Measurements from ENCODE around the gene MRC2.
A peak's percentile ranks its signal among the peaks of the same experiment; 100 is the strongest.

Gene MRC2

GRCh38 chr17:62631936-62632924, 4.8 kb downstream of the MRC2 start:
- DNase-seq (ENCODE audit: low read depth) = no peak

GRCh38 chr17:62637809-62638208, 10.3 kb downstream of the MRC2 start:
- DNase-seq (ENCODE audit: low read depth) = no peak

GRCh38 chr17:62641153-62641552, 13.7 kb downstream of the MRC2 start:
- DNase-seq (ENCODE audit: low read depth) = no peak

- DNase-seq (ENCODE audit: low read depth) = no peak
Observed at GRCh38 chr17:62641951-62642350, 14.5 kb downstream of the MRC2 start.

GRCh38 chr17:62643496-62643895, 16.0 kb downstream of the MRC2 start:
- no peak for DNase-seq (ENCODE audit: low read depth)

GRCh38 chr17:62644487-62645173, 17.2 kb downstream of the MRC2 start:
- no peak for DNase-seq (ENCODE audit: low read depth)

- DNase-seq (ENCODE audit: low read depth) = no peak
Observed at GRCh38 chr17:62648251-62648955, 20.9 kb downstream of the MRC2 start.

GRCh38 chr17:62648956-62649294, 21.5 kb downstream of the MRC2 start:
- DNase-seq (ENCODE audit: low read depth) = no peak

GRCh38 chr17:62649570-62649969, 22.1 kb downstream of the MRC2 start:
- DNase-seq (ENCODE audit: low read depth) = no peak

GRCh38 chr17:62650587-62650986, 23.1 kb downstream of the MRC2 start:
- DNase-seq (ENCODE audit: low read depth) = no peak

- no peak for DNase-seq (ENCODE audit: low read depth)
Observed at GRCh38 chr17:62652251-62653001, 25.0 kb downstream of the MRC2 start.

GRCh38 chr17:62653002-62653825, 25.7 kb downstream of the MRC2 start:
- peak; percentile 73 for DNase-seq (ENCODE audit: low read depth)

- DNase-seq (ENCODE audit: low read depth) = no peak
Observed at GRCh38 chr17:62653826-62654761, 26.6 kb downstream of the MRC2 start.

- no peak for DNase-seq (ENCODE audit: low read depth)
Observed at GRCh38 chr17:62655656-62656055, 28.2 kb downstream of the MRC2 start.

GRCh38 chr17:62656446-62656845, 29.0 kb downstream of the MRC2 start:
- DNase-seq (ENCODE audit: low read depth) = no peak

GRCh38 chr17:62657145-62657665, 29.7 kb downstream of the MRC2 start:
- no peak for DNase-seq (ENCODE audit: low read depth)

GRCh38 chr17:62657690-62658089, 30.2 kb downstream of the MRC2 start:
- DNase-seq (ENCODE audit: low read depth) = no peak

- DNase-seq (ENCODE audit: low read depth) = no peak
Observed at GRCh38 chr17:62658136-62658920, 30.9 kb downstream of the MRC2 start.

- no peak for DNase-seq (ENCODE audit: low read depth)
Observed at GRCh38 chr17:62660629-62661118, 33.2 kb downstream of the MRC2 start.

Measured in stimulated activated CD8-positive, alpha-beta memory T cell treated with anti-CD3 and anti-CD28 coated beads, Interleukin-7, amount 100 ng/mL, for 24 hours (primary cell).